ENCODE data around the gene TRAPPC3. TPM values are rescaled to one million over a fixed set of nuclear protein-coding genes. Genes with fewer than 3 reads are reported as not detected.

Gene TRAPPC3
- total RNA-seq, 2 experiments from 2014 or later, result 50.3 to 60.4 TPM

DNA sequence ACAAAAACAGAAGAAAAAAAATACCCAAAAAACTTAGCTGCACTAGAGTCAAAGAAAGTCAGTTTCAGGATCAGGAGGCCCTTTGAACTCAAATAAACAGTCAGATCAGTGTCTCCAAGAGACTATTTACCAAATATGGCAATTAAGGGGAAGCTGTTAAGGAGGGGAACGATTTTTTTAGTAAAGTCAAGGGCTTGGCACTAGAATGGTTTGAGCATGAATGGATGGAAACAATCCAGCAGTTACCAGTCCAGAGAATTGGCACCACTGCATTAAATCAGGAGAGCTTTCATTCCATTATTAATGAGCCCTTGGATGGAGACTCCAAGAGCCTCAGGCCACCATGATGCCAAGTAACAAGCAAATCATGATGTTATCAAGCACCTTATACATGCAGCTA, 7.2 kb downstream of the TRAPPC3 start:
- H3K4me2 ChIP-seq (ENCODE audit: low read length), result no peak overlapping the region
- no peaks in the 10 kb centered on the region for H3K4me1 ChIP-seq (ENCODE audit: insufficient read depth, low read length, poor library complexity, severe bottlenecking)
- peaks cover 60% of the 10 kb centered on the region for H3K36me3 ChIP-seq (ENCODE audit: insufficient read depth, low read length)
- H3K4me3 ChIP-seq (ENCODE audit: low read depth, low read length, poor library complexity, severe bottlenecking), result no peak overlapping the region
- H3K27ac ChIP-seq (ENCODE audit: low read depth, low read length, poor library complexity, severe bottlenecking), result no peak overlapping the region
- no peak overlapping the region for H2AFZ ChIP-seq (ENCODE audit: low read length)
- peaks cover 7% of the 10 kb centered on the region; the same call in 1 of the 2 replicates for H3K9me3 ChIP-seq (ENCODE audit: low read length)
- no peaks in the 10 kb centered on the region for H3K9me2 ChIP-seq (ENCODE audit: insufficient read depth, low read length)
- ChIA-PET CTCF (ENCODE audit: unreplicated experiment) (no interaction called here), POLR2A (no interaction called here)
- no peaks in the 10 kb centered on the region for H4K20me1 ChIP-seq (ENCODE audit: insufficient read depth, low read length)
- BruUV-seq (replicated peaks), result no TSS peak
- no peak for DNase-seq (ENCODE audit: low spot score)
- TF ChIP-seq CTCF (conservative IDR thresholded peaks at IDR 0.05; ENCODE audit: low read length) (no peak), EZH2phosphoT487 (IDR thresholded peaks at IDR 0.05; ENCODE audit: borderline replicate concordance, low read depth, low read length) (no peak)
- peaks cover 20% of the 10 kb centered on the region; the same call in 1 of the 2 replicates for H3K79me2 ChIP-seq (ENCODE audit: insufficient read depth, low read depth, low read length)
- intact Hi-C loops (cut with micrococcal nuclease; ENCODE audit: unreplicated experiment), result no loop called here

DNA sequence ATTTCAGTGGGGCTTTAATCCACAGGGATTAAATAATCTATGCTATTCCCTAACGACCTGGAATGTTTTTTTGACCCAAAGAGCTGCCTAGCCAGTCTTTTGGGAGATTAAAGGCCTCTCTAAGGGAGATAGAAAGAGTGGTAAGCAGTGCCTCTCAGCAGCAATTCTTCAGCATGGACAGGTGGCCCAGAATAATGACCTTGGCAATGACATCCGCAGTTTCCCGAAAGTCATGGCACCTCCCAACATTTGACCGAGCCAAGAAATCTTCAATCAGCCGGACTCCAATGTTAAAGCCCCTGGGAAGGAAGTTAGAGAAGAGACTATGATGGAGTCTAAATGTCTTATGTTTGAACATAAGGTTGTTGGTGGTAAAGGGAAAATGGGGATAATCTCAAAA, 9.8 kb downstream of the TRAPPC3 start:
- no peaks in the 10 kb centered on the region for H4K20me1 ChIP-seq (ENCODE audit: insufficient read depth, low read length)
- CTCF ChIA-PET (ENCODE audit: unreplicated experiment), result no interaction called here
- no peaks in the 10 kb centered on the region for H3K4me1 ChIP-seq (ENCODE audit: insufficient read depth, low read length, poor library complexity, severe bottlenecking)
- POLR2A ChIA-PET, result interaction anchor here (0.5 to 0.6 kb wide), 2 partner anchors 8 to 26 kb away, joined by 3 to 4 read pairs; no protein-coding TSS in a partner anchor
- H3K9me3 ChIP-seq (ENCODE audit: low read length), result no peaks in the 10 kb centered on the region
- no TSS peak for BruUV-seq (replicated peaks)
- H3K27ac ChIP-seq (ENCODE audit: low read depth, low read length, poor library complexity, severe bottlenecking), result no peak overlapping the region
- TF ChIP-seq EZH2phosphoT487 (IDR thresholded peaks at IDR 0.05; ENCODE audit: borderline replicate concordance, low read depth, low read length) (no peak), CTCF (conservative IDR thresholded peaks at IDR 0.05; ENCODE audit: low read length) (no peak)
- intact Hi-C loops (cut with micrococcal nuclease; ENCODE audit: unreplicated experiment), result no loop called here
- H3K9me2 ChIP-seq (ENCODE audit: insufficient read depth, low read length), result no peaks in the 10 kb centered on the region
- H2AFZ ChIP-seq (ENCODE audit: low read length), result no peak overlapping the region
- H3K4me3 ChIP-seq (ENCODE audit: low read depth, low read length, poor library complexity, severe bottlenecking), result no peak overlapping the region
- peaks cover 62% of the 10 kb centered on the region for H3K36me3 ChIP-seq (ENCODE audit: insufficient read depth, low read length)
- H3K4me2 ChIP-seq (ENCODE audit: low read length), result no peak overlapping the region
- no peak for DNase-seq (ENCODE audit: low spot score)
- peaks cover 15% of the 10 kb centered on the region; the same call in 1 of the 2 replicates for H3K79me2 ChIP-seq (ENCODE audit: insufficient read depth, low read depth, low read length)

- no peak for TF ChIP-seq CTCF (conservative IDR thresholded peaks at IDR 0.05; ENCODE audit: low read length)
- no peak for TF ChIP-seq EZH2phosphoT487 (IDR thresholded peaks at IDR 0.05; ENCODE audit: borderline replicate concordance, low read depth, low read length)
- ChIA-PET POLR2A (no interaction called here), CTCF (ENCODE audit: unreplicated experiment) (no interaction called here)
Measured at GRCh38 chr1:36137776-36138175, 11.5 kb downstream of the TRAPPC3 start.

More at GRCh38 chr1:36137776-36138175, 11.5 kb downstream of the TRAPPC3 start:
- H3K4me1 ChIP-seq (ENCODE audit: insufficient read depth, low read length, poor library complexity, severe bottlenecking), result no peaks in the 10 kb centered on the region
- peaks cover 8% of the 10 kb centered on the region; the same call in 1 of the 2 replicates for H3K79me2 ChIP-seq (ENCODE audit: insufficient read depth, low read depth, low read length)
- no peaks in the 10 kb centered on the region for H3K9me3 ChIP-seq (ENCODE audit: low read length)
- no peak overlapping the region for H2AFZ ChIP-seq (ENCODE audit: low read length)
- peaks cover 54% of the 10 kb centered on the region for H3K36me3 ChIP-seq (ENCODE audit: insufficient read depth, low read length)
- no peaks in the 10 kb centered on the region for H3K9me2 ChIP-seq (ENCODE audit: insufficient read depth, low read length)
- intact Hi-C loops (cut with micrococcal nuclease; ENCODE audit: unreplicated experiment), result no loop called here
- DNase-seq (ENCODE audit: low spot score), result no peak
- H3K4me3 ChIP-seq (ENCODE audit: low read depth, low read length, poor library complexity, severe bottlenecking), result no peak overlapping the region
- H4K20me1 ChIP-seq (ENCODE audit: insufficient read depth, low read length), result no peaks in the 10 kb centered on the region
- BruUV-seq (replicated peaks), result no TSS peak
- no peak overlapping the region for H3K4me2 ChIP-seq (ENCODE audit: low read length)
- no peak overlapping the region for H3K27ac ChIP-seq (ENCODE audit: low read depth, low read length, poor library complexity, severe bottlenecking)
